DND-41 (cell line): ENCODE measurements around the gene HEXIM1.

Experiments
- ATAC-seq: fragments of 200-7000 bp; cut with Tn5 transposase; 3 replicates; pipeline ENCODE4 v1.9.1; 2021; ENCODE audit warnings: low read depth; ENCODE audit not compliant: insufficient read depth
- DNase-seq: peaks from one replicate; pipeline ENCODE4 v3.0.0-alpha.2; 2020
- H2AFZ ChIP-seq: 2 replicates; pipeline ENCODE4 v1.6.0; 2012; ENCODE audit warnings: low read depth, low read length
- H3K27ac ChIP-seq: 2 replicates; pipeline ENCODE4 v1.5.1; 2012; ENCODE audit warnings: low read length, inconsistent platforms
- H3K27me3 ChIP-seq: fragments of 200-600 bp; sonication (generic); 2 replicates; pipeline ENCODE4 v1.6.0; 2012; ENCODE audit warnings: low read length, mild to moderate bottlenecking, inconsistent platforms; ENCODE audit not compliant: insufficient read depth, poor library complexity
- H3K36me3 ChIP-seq: 2 replicates; pipeline ENCODE4 v1.5.1; 2012; ENCODE audit warnings: low read length, inconsistent platforms; ENCODE audit not compliant: insufficient read depth
- H3K4me1 ChIP-seq: 2 replicates; pipeline ENCODE4 v1.5.1; 2012; ENCODE audit warnings: mild to moderate bottlenecking, low read length; ENCODE audit not compliant: insufficient read depth
- H3K4me2 ChIP-seq: 2 replicates; pipeline ENCODE4 v1.6.0; 2012; ENCODE audit warnings: mild to moderate bottlenecking, moderate library complexity, low read length, inconsistent platforms; ENCODE audit not compliant: insufficient read depth
- H3K4me3 ChIP-seq, 2 experiments: fragments of 200-600 bp in 1 of 2; shearing (Covaris generic) in 1 of 2; 2 replicates each; pipeline ENCODE4 v1.5.1; 2012 to 2016; ENCODE audit warnings: inconsistent platforms in 2 of 2, low read length in 2 of 2, mild to moderate bottlenecking in 2 of 2, low read depth in 1 of 2, moderate library complexity in 1 of 2
- H3K79me2 ChIP-seq: 2 replicates; pipeline ENCODE4 v1.6.0; 2012; ENCODE audit warnings: low read length, inconsistent platforms; ENCODE audit not compliant: insufficient read depth
- H3K9ac ChIP-seq: 2 replicates; pipeline ENCODE4 v1.6.0; 2012; ENCODE audit warnings: low read depth, mild to moderate bottlenecking, inconsistent platforms, low read length, moderate library complexity
- H3K9me3 ChIP-seq: 2 replicates; pipeline ENCODE4 v1.5.1; 2012; ENCODE audit warnings: low read length, moderate library complexity, mild to moderate bottlenecking, inconsistent platforms; ENCODE audit not compliant: insufficient read depth, severe bottlenecking
- H4K20me1 ChIP-seq: 2 replicates; pipeline ENCODE4 v1.6.0; 2012; ENCODE audit warnings: low read length; ENCODE audit not compliant: insufficient read depth
- CTCF ChIP-seq: IDR thresholded peaks from 2 replicates; pipeline ENCODE4 v1.5.1; 2012; ENCODE audit warnings: borderline replicate concordance, low read length, moderate library complexity, mild to moderate bottlenecking; ENCODE audit not compliant: poor library complexity, severe bottlenecking; ENCODE audit errors: extremely low read depth
- EZH2 ChIP-seq: IDR thresholded peaks from 3 replicates; pipeline ENCODE4 v1.6.1; 2012; ENCODE audit warnings: borderline replicate concordance, low read depth, mild to moderate bottlenecking, moderate library complexity, low read length, inconsistent platforms; ENCODE audit not compliant: severe bottlenecking

The HEXIM1 gene

GRCh38 chr17:45148183-45149036, at the start of gene HEXIM1:
HEXIM1 (plus strand) TSS chr17:45148475; CDS start chr17:45149191, 716 bp downstream.
- peak within 1 kb of the TSS; percentile 82 to 86 for H3K4me3 ChIP-seq
- TF ChIP-seq EZH2: no peak
- TF ChIP-seq CTCF: no peak
- peaks cover 22% of the 10 kb centered on the region; the same call in 1 of the 2 replicates for H4K20me1 ChIP-seq
- H3K79me2 ChIP-seq: peaks cover 50% of the 10 kb centered on the region
- peaks cover 38% of the 10 kb centered on the region for H3K4me1 ChIP-seq
- H3K9ac ChIP-seq: peak within 1 kb of the TSS; percentile 96
- peak within 1 kb of the TSS; percentile 99 for H3K27ac ChIP-seq
- peak within 1 kb of the TSS; percentile 91 for H2AFZ ChIP-seq
- H3K36me3 ChIP-seq: no peaks in the 10 kb centered on the region; the same call in 1 of the 2 replicates
- no peaks in the 10 kb centered on the region for H3K9me3 ChIP-seq
- peak within 1 kb of the TSS; percentile 94 for H3K4me2 ChIP-seq
- ATAC-seq (peak; percentile 81), DNase-seq (peak; percentile 99)
- no peaks in the 10 kb centered on the region for H3K27me3 ChIP-seq

- H3K27ac ChIP-seq: no peak overlapping the region
Measured at GRCh38 chr17:45098869-45099616, 49.2 kb upstream of the HEXIM1 start.

GRCh38 chr17:45101546-45101882, 46.8 kb upstream of the HEXIM1 start:
- DNase-seq: no peak
- no peak overlapping the region for H3K9ac ChIP-seq
- H3K4me3 ChIP-seq: no peak overlapping the region
- no peak for ATAC-seq
- no peaks in the 10 kb centered on the region for H3K27me3 ChIP-seq
- no peak overlapping the region for H2AFZ ChIP-seq
- no peaks in the 10 kb centered on the region for H3K9me3 ChIP-seq
- H3K79me2 ChIP-seq: no peaks in the 10 kb centered on the region
- H3K36me3 ChIP-seq: peaks cover 91% of the 10 kb centered on the region
- TF ChIP-seq EZH2 (no peak), CTCF (no peak)
- no peak overlapping the region for H3K4me2 ChIP-seq
- peaks cover 13% of the 10 kb centered on the region for H4K20me1 ChIP-seq
- no peak overlapping the region for H3K27ac ChIP-seq
- no peaks in the 10 kb centered on the region for H3K4me1 ChIP-seq

More at GRCh38 chr17:45098869-45099616, 49.2 kb upstream of the HEXIM1 start:
- no peak overlapping the region for H3K4me3 ChIP-seq
- H3K36me3 ChIP-seq: peaks cover 87% of the 10 kb centered on the region
- H3K4me1 ChIP-seq: no peaks in the 10 kb centered on the region
- H3K4me2 ChIP-seq: no peak overlapping the region
- H2AFZ ChIP-seq: no peak overlapping the region
- H3K9ac ChIP-seq: no peak overlapping the region
- H3K27me3 ChIP-seq: no peaks in the 10 kb centered on the region
- DNase-seq: peak; percentile 73
- peaks cover 13% of the 10 kb centered on the region for H4K20me1 ChIP-seq
- no peaks in the 10 kb centered on the region for H3K79me2 ChIP-seq
- H3K9me3 ChIP-seq: no peaks in the 10 kb centered on the region
- TF ChIP-seq EZH2: no peak
- peak; percentile 90 for TF ChIP-seq CTCF
- peak; percentile 90 for ATAC-seq
